Astrocyte (in vitro differentiated cells and primary cell): ENCODE measurements around the gene CNTRL. TPM values are rescaled to one million over a fixed set of nuclear protein-coding genes. Genes with fewer than 3 reads are reported as not detected.

ENCODE experiments used
- DNase-seq: peaks from one replicate; pipeline ENCODE4 v3.0.0-alpha.2; 2010; ENCODE audit warnings: low read depth
- FAIRE-seq: peaks from 2 replicates; lab custom pipeline; 2011; peaks lifted over from hg19 to GRCh38; lab: Jason Lieb, UNC
- H2AFZ ChIP-seq: 2 replicates; pipeline ENCODE4 v1.6.0; 2012; ENCODE audit warnings: low read depth, low read length, inconsistent platforms
- H3K27ac ChIP-seq: 2 replicates; pipeline ENCODE4 v1.5.1; 2011; ENCODE audit warnings: low read depth, low read length, inconsistent platforms
- H3K27me3 ChIP-seq: 2 replicates; pipeline ENCODE4 v1.6.0; 2011; ENCODE audit warnings: low read length, inconsistent platforms; ENCODE audit not compliant: insufficient read depth
- H3K36me3 ChIP-seq: 2 replicates; pipeline ENCODE4 v1.5.1; 2011; ENCODE audit warnings: low read length, inconsistent platforms; ENCODE audit not compliant: insufficient read depth
- H3K4me1 ChIP-seq: 2 replicates; pipeline ENCODE4 v1.5.1; 2011; ENCODE audit warnings: low read length, inconsistent platforms; ENCODE audit not compliant: insufficient read depth
- H3K4me2 ChIP-seq: 2 replicates; pipeline ENCODE4 v1.6.0; 2012; ENCODE audit warnings: low read length, inconsistent platforms
- H3K4me3 ChIP-seq: 2 replicates; pipeline ENCODE4 v1.5.1; 2011; ENCODE audit warnings: low read depth, mild to moderate bottlenecking, low read length, inconsistent platforms; ENCODE audit not compliant: insufficient read depth
- H3K79me2 ChIP-seq: 2 replicates; pipeline ENCODE4 v1.6.0; 2012; ENCODE audit warnings: mild to moderate bottlenecking, low read length, inconsistent platforms; ENCODE audit not compliant: insufficient read depth
- H3K9ac ChIP-seq: 2 replicates; pipeline ENCODE4 v1.6.0; 2012; ENCODE audit warnings: mild to moderate bottlenecking, low read length, inconsistent platforms
- H3K9me3 ChIP-seq: 2 replicates; pipeline ENCODE4 v1.5.1; 2012; ENCODE audit warnings: low read depth, mild to moderate bottlenecking, low read length, inconsistent platforms; ENCODE audit not compliant: insufficient read depth
- H4K20me1 ChIP-seq: 2 replicates; pipeline ENCODE4 v1.6.0; 2012; ENCODE audit warnings: low read length, inconsistent platforms; ENCODE audit not compliant: insufficient read depth
- H3K27ac Mint-ChIP-seq: one replicate; pipeline ENCODE4 v1.8.0; 2021; ENCODE audit warnings: mild to moderate bottlenecking, mixed read lengths; ENCODE audit not compliant: unreplicated experiment
- H3K27me3 Mint-ChIP-seq: one replicate; pipeline ENCODE4 v1.8.0; 2021; ENCODE audit warnings: low read depth, mixed read lengths; ENCODE audit not compliant: unreplicated experiment
- H3K36me3 Mint-ChIP-seq: one replicate; pipeline ENCODE4 v1.8.0; 2021; ENCODE audit warnings: low read depth, mixed read lengths; ENCODE audit not compliant: unreplicated experiment
- H3K4me1 Mint-ChIP-seq: one replicate; pipeline ENCODE4 v1.8.0; 2021; ENCODE audit warnings: low read depth, mixed read lengths; ENCODE audit not compliant: unreplicated experiment
- H3K4me3 Mint-ChIP-seq: one replicate; pipeline ENCODE4 v1.8.0; 2021; ENCODE audit warnings: mild to moderate bottlenecking, moderate library complexity, mixed read lengths; ENCODE audit not compliant: unreplicated experiment
- H3K9me3 Mint-ChIP-seq: one replicate; pipeline ENCODE4 v1.8.0; 2021; ENCODE audit warnings: mild to moderate bottlenecking, mixed read lengths; ENCODE audit not compliant: unreplicated experiment
- EZH2 ChIP-seq: IDR thresholded peaks from 2 replicates; pipeline ENCODE4 v1.6.1; 2012; ENCODE audit warnings: mild to moderate bottlenecking, low read length, inconsistent platforms; ENCODE audit not compliant: insufficient read depth
- total RNA-seq: library from RNA; stranded (reverse); gene quantifications from 2 replicates; pipeline ENCODE4 v1.2.1, GENCODE V29; 2021
- TF ChIP-seq, protein P1 (sequence below): IDR thresholded peaks from 2 replicates; pipeline ENCODE4 v1.5.1; 2011; ENCODE audit warnings: low read depth, mild to moderate bottlenecking, inconsistent platforms, low read length, moderate library complexity; ENCODE audit not compliant: insufficient read depth

Gene CNTRL
- total RNA-seq, 1 donor from 2014 or later = 4.4 TPM

GRCh38 chr9:121075251-121076036 lies 689 bp downstream of the CNTRL start:
- H3K27ac ChIP-seq = peak overlapping the region; percentile 93
- H3K27me3 ChIP-seq = no peaks in the 10 kb centered on the region
- peak overlapping the region; percentile 99 for H2AFZ ChIP-seq
- no peak for FAIRE-seq
- H4K20me1 ChIP-seq = no peaks in the 10 kb centered on the region
- Mint-ChIP-seq H3K4me1 (no peaks in the 10 kb centered on the region), H3K9me3 (no peaks in the 10 kb centered on the region), H3K4me3 (peak overlapping the region; percentile 91), H3K36me3 (no peaks in the 10 kb centered on the region), H3K27ac (peak overlapping the region; percentile 42), H3K27me3 (peaks cover 14% of the 10 kb centered on the region)
- H3K4me3 ChIP-seq = peak overlapping the region; percentile 77
- TF ChIP-seq, protein P1, sequence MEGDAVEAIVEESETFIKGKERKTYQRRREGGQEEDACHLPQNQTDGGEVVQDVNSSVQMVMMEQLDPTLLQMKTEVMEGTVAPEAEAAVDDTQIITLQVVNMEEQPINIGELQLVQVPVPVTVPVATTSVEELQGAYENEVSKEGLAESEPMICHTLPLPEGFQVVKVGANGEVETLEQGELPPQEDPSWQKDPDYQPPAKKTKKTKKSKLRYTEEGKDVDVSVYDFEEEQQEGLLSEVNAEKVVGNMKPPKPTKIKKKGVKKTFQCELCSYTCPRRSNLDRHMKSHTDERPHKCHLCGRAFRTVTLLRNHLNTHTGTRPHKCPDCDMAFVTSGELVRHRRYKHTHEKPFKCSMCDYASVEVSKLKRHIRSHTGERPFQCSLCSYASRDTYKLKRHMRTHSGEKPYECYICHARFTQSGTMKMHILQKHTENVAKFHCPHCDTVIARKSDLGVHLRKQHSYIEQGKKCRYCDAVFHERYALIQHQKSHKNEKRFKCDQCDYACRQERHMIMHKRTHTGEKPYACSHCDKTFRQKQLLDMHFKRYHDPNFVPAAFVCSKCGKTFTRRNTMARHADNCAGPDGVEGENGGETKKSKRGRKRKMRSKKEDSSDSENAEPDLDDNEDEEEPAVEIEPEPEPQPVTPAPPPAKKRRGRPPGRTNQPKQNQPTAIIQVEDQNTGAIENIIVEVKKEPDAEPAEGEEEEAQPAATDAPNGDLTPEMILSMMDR = no peak
- no peak for TF ChIP-seq EZH2
- H3K4me2 ChIP-seq = peak overlapping the region; percentile 94
- H3K9me3 ChIP-seq = no peaks in the 10 kb centered on the region
- H3K79me2 ChIP-seq = no peaks in the 10 kb centered on the region
- no peak for DNase-seq
- peak overlapping the region; percentile 92 for H3K9ac ChIP-seq
- H3K4me1 ChIP-seq = peaks cover 12% of the 10 kb centered on the region
- H3K36me3 ChIP-seq = no peaks in the 10 kb centered on the region

GRCh38 chr9:121082075-121082474 lies 7.3 kb downstream of the CNTRL start:
- H3K36me3 ChIP-seq = no peaks in the 10 kb centered on the region
- H3K27ac Mint-ChIP-seq = no peak overlapping the region
- H3K9me3 ChIP-seq = no peaks in the 10 kb centered on the region
- H3K4me1 Mint-ChIP-seq = no peaks in the 10 kb centered on the region
- DNase-seq (no peak), FAIRE-seq (no peak)
- H3K36me3 Mint-ChIP-seq = no peaks in the 10 kb centered on the region
- H3K4me1 ChIP-seq = no peaks in the 10 kb centered on the region
- H3K4me2 ChIP-seq = no peak overlapping the region
- H3K9ac ChIP-seq = no peak overlapping the region
- no peak for TF ChIP-seq EZH2
- TF ChIP-seq, protein P1 = no peak
- no peaks in the 10 kb centered on the region for H4K20me1 ChIP-seq
- H3K4me3 Mint-ChIP-seq = no peak overlapping the region
- no peak overlapping the region for H3K27ac ChIP-seq
- no peaks in the 10 kb centered on the region for H3K79me2 ChIP-seq
- no peaks in the 10 kb centered on the region for H3K27me3 ChIP-seq
- H3K4me3 ChIP-seq = no peak overlapping the region
- H3K27me3 Mint-ChIP-seq = peaks cover 2% of the 10 kb centered on the region
- H2AFZ ChIP-seq = no peak overlapping the region
- H3K9me3 Mint-ChIP-seq = no peaks in the 10 kb centered on the region

GRCh38 chr9:121085661-121086060 lies 10.9 kb downstream of the CNTRL start:
- Histone ChIP-seq H3K36me3 (no peaks in the 10 kb centered on the region), H3K79me2 (no peaks in the 10 kb centered on the region), H3K4me2 (no peak overlapping the region), H3K27me3 (no peaks in the 10 kb centered on the region), H4K20me1 (no peaks in the 10 kb centered on the region), H2AFZ (no peak overlapping the region), H3K4me1 (no peaks in the 10 kb centered on the region), H3K9me3 (no peaks in the 10 kb centered on the region), H3K27ac (no peak overlapping the region), H3K4me3 (no peak overlapping the region), H3K9ac (no peak overlapping the region)
- Mint-ChIP-seq H3K27me3 (peaks cover 2% of the 10 kb centered on the region), H3K4me1 (no peaks in the 10 kb centered on the region), H3K9me3 (no peaks in the 10 kb centered on the region), H3K27ac (no peak overlapping the region), H3K4me3 (no peak overlapping the region), H3K36me3 (no peaks in the 10 kb centered on the region)
- TF ChIP-seq, protein P1 = no peak
- no peak for TF ChIP-seq EZH2
- FAIRE-seq (no peak), DNase-seq (peak; percentile 10)
